GM19025 (cell line): Measurements from ENCODE around the gene HSPB7.
A peak's percentile ranks its signal among the peaks of the same experiment; 100 is the strongest.
"Not testable (repeated sequence)": the region's sequence is repeated elsewhere in the genome, so short reads cannot be mapped to it uniquely, and the experiment has no call there.

Experiments
- ATAC-seq: cut with Tn5 transposase; IDR thresholded peaks from one replicate; pipeline ENCODE4 v1.9.1; 2021; ENCODE audit warnings: mild to moderate bottlenecking, low read depth, moderate library complexity; ENCODE audit not compliant: unreplicated experiment

The HSPB7 gene

DNA sequence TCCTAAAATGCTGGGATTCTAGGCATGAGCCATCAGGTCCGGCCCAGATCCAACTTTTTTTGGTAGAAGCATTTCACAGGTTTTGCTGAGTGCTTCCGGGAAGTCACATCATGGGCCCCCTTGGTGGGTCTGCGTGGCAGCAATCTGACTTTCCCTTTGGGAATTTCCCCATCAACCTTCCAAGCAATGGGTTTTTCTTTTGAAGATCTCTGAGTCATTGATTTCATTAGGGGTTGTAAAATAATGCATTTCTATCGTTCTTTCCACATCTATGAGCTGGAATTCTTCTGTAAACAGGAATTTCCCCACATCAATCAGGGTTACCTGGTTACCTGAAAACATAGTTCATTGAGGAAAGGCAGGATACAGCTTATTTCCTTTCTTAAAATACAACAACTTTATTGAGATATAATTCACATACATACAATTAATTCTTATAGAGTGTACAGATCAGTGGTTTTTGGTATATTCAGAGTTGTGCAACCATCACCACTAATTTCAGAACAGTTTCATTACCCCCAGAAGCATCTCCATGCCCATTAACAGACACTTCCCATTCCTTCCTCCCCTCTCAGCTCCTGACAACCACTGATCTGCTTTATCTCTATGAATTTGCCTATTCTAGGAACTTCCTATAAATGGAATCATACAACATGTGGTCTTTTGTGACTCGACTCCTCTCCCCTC, 32.1 kb downstream of the HSPB7 start:
- no peak for ATAC-seq

DNA sequence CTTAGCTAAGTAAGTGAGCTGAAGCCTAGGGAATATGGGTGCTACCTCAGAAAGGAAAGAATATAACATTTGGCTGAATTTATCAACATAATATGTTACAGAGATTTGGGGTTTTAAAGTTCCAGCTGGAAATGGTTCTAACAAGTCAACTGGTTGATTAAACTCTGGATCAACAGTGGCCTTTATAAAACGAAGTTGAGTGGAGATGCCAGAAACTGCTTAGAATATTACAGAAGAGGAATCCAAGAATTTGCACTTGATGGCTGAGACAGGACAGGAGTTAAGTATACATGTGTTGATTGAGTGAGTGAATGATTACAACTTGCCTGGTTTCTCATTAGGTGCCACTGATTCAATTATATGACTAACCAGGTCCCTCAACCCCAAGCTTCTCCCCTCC, 34.6 kb downstream of the HSPB7 start:
- ATAC-seq, result no peak

DNA sequence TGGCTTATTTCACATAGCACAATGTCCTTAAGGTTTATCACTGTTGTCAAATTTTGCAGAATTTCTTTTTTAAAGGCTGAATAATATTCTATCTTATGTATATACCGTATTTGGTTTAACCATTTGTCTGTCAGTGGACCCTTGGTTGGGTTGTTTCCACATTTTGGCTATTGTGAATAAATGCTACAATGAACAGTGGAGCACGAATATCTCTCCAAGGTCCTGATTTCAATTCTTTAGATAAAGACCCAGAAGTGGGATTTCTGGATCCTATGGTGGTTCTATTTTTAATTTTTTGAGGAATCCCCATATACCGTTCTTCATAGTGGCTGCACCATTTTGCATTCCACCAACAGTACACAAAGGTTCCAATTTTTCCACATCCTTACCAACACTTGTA, 36.2 kb downstream of the HSPB7 start:
- ATAC-seq, result no peak

DNA sequence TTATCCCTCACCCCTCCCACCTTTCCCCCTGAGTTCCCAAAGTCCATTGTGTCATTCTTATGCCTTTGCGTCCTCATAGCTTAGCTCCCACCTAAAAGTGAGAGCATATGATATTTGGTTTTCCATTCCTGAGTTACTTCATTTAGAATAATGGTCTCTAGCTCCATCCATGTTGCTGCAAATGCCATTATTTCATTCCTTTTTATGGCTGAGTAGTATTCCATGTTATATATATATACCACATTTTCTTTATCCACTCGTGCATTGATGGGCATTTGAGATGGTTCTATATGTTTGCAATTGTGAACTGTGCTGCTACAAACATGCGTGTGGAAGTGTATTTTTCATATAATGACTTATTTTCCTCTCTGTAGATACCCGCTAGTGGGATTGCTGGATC, 39.9 kb downstream of the HSPB7 start:
- not testable (repeated sequence) for ATAC-seq

DNA sequence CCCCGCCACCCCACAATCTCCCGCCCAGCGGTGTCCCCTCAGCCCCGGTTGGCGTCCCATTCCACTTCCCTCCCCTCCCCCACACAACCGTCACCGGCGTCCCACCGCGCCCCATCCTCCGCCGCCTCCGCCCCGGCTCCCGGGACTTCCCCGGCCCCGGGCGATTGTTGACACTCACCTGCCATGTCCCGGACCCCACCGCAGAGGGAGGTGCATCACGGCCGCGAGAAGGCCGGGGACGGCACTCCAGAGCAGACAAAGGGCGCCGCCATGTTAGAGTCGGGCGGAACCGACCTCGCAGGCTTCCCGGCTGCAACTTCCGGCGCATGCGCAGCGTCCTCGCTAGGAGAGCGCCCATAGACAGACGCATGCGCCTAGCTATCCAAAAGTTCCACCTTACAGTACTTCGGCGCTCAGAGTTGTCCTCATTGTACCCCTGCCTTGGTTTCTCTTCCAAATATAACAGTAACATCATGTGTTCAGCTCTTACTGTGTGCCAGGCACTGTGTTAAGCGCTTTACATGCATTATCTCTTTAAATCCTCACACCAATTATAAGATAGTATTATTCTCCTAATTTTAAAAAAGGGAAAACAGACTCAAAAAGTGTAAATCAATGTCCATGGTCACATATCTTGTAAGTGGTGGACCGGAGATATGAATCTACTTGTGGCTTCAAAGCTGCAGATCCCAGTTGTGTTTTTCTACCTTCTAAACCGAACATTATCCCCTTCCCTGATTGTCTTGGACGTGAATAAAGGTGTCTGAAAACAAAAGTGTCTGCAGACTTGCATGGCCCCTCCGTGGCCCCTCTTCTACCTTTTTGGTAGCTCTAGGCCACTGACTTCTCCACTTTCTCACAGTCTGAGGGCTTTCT, 41.8 kb downstream of the HSPB7 start, which contains the start of gene ZBTB17:
ZBTB17 (minus strand) TSS at position 297 of the 876 bp plus-strand sequence. CDS start 27,606 bp downstream, outside the sequence.
- peak; percentile 66 for ATAC-seq

DNA sequence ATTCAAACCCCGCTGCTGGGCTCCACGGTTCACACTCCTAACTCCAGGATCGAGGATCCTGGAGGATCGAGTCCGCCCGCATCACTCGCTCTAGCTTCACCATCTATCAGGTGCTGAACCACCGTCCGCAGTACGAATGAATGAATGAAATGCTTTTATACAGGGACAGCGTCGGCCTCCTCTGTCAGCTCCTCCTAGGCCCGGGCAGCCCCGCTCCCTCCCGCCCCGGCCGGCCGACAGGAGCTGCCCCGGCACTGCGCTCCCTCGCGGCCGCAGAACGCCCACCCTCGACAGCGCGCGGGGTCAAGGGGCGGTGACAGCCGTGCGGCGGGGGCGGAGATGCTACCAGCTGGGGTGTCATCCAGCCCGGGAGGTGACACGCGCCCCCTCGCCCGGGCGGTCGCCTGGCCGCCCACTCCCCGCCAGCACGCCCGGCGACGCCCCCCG, 42.5 kb downstream of the HSPB7 start:
- peak; percentile 51 for ATAC-seq

DNA sequence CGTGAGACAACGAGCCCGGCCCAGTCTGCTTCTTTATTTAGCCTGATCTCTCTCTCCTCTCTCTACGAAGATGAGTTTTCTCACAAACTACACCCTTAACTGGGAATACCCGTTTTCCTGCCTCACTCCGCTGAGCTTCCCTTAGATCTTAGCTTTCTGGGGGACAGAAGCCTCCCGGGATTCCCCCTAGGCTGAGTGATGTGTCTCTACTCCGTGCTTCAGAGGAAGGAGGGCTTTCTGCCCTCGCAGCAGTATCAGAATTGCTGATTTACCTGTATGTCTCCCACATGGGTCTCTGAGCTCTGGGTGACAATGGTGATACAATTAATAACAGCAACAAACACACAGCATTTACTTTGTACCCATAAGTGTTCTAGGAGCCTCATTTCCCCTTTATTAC, 43.0 kb downstream of the HSPB7 start:
- no peak for ATAC-seq

DNA sequence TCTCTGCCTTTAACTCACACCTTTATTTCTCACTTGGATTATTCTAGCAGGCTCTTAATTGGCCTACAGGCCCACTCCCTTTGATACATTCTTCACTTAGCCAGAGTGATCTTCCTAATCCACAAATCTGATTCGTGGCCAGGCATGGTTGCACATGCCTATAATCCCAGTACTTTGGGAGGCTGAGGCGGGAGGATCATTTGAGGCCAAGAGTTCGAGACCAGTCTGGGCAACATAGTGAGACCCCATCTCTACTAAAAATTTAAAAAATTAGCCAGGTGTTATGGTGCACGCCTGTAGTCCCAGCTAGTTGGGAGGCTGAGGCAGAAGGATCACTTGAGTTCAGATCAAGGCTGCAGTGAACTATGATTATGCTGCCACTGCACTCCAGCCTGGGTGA, 44.1 kb downstream of the HSPB7 start:
- no peak for ATAC-seq

DNA sequence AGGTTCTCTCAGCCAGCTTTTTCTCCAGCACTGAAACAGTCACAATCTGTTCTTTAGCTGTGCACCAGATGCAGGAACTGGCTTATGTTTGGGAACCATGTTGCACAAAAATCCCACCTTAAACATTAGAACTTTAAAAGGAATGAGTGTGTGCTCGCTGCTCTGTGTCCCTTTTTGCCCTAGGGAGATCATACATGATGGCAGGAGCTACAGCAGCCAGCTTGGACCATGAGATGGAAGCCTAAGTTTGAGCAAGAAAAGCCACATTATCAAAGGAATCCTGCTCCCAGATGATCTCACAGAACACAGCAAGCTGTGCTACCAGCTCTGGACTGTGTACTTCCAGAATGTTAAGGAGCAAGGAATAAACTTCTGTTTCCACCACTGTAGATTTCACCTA, 45.4 kb downstream of the HSPB7 start:
- ATAC-seq, result no peak

DNA sequence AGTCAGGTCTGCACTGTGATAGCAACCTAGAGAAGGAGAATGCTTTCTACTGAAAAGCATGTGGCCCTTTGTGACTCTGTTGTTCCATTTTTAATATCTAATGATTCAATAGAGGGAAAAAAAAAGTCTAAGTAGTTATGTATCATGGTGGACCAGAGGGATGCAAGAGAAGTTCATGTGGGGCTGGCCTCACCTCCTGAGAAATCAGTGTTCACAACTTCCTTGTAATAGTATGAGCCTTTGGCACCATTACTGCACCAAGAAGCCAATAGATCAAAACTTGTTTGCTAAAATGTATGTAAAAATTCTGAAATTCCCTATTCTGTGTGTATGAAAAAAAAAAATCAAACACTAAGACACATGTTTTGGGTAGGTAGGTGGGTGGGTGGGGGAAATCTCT, 46.9 kb downstream of the HSPB7 start:
- ATAC-seq, result no peak

DNA sequence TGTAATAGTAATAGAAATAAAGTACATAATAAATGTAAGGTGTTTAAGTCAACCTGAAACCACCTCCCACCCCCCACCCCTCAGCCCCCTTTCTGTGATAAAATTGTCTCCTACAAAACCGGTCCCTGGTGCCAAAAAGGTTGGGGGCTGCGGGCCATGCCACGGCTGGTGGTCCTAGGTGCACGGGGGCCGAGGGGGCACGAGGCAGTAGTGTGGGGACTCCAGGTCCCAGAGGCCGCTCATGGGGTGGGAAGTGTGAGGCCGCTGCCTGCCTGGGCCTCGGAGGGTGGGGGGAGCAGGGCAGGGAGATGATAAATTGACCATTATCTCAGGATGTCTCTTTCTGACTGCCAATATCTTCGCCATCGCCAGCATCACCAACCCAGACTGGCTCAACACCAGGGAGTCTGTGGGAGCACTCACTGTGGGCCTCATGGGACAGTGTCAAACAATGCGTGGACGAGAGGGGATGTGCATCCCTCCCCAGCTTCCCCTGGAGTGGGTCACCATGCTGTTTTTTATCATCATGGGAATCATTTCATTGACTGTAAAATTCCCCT, 48.4 kb downstream of the HSPB7 start:
- no peak for ATAC-seq

DNA sequence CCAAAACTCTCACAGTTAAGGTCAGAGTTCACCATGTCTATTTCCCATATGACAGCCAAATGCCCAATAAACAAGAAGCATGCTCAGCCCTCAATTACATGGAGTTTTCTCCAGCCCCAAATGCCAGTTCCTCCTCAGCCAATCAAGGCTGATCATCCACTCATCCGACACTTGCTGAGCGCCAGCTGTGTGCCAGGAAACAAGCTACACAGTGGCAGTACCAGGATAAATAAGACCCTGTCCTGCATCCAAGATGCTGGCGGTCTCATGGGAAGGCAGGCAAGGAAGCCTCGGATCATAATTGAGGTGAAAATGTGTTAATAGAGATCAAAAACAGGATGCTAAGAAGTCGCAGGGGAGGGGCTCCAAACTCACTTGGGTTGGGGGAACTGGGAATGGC, 49.7 kb downstream of the HSPB7 start:
- ATAC-seq, result no peak

DNA sequence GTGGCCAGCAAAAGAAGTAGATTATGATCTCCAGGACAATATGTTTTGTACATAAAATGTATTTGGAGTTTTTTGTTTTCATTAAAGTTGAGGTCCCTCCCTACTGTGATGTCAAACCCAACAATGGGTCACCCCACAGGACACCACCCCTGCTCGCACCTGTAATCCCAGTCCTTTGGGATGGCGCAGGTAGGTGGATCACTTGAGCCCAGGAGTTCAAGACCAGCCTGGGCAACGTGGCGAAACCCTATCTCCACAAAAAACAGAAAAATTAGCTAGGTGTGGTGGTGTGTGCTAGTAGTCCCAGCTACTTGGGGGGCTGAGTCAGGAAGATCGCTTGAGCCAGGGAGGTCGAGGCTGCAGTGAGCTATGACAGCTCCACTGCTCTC, 50.9 kb downstream of the HSPB7 start:
- ATAC-seq, result no peak

DNA sequence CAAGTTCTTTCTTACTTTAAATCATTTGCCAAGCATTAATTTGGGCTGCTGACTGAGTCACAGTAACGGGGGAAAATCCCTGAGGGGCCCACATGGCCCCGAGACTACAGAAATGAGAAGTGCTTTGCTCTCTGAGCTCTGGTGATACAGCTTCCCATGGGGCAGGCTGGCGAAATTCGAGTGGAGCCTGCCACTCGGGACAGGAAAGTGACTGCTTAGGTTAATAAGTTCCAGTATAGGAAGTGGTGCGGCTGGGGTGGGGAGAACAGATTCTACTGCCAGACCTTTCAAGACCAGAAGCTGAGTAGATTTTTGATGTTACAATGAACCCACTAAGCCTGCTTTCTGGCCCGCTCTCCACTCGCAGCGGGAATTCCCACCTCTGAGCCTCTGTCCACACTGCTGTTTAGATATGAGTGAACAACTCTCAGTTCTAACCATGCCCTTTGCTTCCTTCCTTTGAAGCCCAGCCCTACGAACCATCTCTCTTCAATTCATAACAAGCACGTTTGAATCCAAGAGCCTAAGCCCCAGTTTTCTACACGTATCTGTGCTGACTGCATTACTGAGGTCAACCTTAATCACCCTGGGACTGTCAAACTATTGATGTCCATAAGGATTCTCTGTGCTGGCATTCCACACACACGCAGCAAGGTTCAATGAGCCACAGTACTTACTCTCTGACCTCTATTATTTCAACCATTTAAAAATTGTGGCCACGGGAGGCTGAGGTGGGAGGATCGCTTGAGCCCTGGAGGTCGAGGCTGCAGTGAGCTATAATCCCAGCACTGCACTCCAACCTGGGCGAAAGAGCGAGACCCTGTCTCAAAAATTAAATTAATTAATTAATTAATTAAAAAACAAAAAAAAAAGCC, 51.5 kb downstream of the HSPB7 start:
- peak; percentile 70 for ATAC-seq

DNA sequence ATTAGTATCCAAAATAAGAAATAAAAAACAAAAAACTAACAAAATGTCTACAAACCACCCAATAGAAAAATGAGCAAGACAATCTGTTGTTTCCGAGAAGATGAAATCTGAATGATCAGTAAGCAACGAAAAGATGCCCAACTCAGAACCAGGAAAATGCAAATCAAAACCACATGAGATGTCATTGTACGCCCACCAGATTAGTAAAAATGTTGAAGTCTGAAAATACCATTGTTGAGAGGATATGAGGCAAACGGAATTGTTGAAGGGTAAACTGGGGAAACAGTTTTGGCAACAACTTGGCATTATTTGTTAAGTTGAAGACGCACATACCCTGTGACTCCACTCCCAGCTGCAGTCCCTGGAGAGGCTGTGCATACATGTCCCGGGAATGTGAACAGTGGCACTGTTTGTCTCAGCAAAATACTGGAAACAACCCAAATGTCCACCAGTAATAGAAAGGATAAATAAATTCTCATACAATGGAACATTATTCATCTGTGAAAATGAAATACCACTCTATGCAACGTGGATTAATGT, 52.5 kb downstream of the HSPB7 start:
- no peak for ATAC-seq
